ENCODE data around the gene NKAIN4. TPM values are rescaled to one million over a fixed set of nuclear protein-coding genes. Genes with fewer than 3 reads are reported as not detected.
"Not testable (repeated sequence)": the region's sequence is repeated elsewhere in the genome, so short reads cannot be mapped to it uniquely, and the experiment has no call there.

The NKAIN4 gene
- total RNA-seq, 1 experiment from 2014 or later = not detected

DNA sequence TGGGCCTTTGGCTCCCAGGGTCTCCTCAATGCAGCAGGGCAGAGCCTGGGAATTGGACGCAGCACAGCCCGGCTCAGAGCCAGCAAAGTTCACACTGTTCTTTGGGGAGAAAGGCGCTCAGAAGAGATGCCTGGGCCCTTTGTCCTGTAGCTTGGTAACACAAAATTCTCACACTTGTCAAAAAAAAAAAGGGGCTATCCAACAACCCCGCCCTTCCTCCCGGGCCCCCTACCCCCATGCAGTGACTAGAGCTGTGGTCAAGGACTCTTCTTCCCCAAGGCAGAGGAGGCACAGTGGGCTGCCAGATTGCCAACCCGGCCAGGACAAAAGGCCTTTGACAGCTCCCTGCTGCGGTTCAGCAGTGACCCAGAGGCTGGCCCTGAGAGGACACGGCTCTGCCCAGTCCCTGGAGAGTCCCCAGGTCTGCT is 2.0 kb downstream of the NKAIN4 start:
- H3K4me1 ChIP-seq (ENCODE audit: insufficient read depth, low read length, poor library complexity, severe bottlenecking) = no peaks in the 10 kb centered on the region
- intact Hi-C loops (cut with micrococcal nuclease; ENCODE audit: unreplicated experiment) = no loop called here
- BruUV-seq (replicated peaks) = no TSS peak
- no peak overlapping the region for H3K4me3 ChIP-seq (ENCODE audit: low read depth, low read length, poor library complexity, severe bottlenecking)
- ChIA-PET CTCF (no interaction called here), POLR2A (ENCODE audit: low non-redundant PET) (no interaction called here)
- H3K27me3 ChIP-seq (replicated peaks; ENCODE audit: insufficient read depth, low read depth, low read length, poor library complexity) = peaks cover 58% of the 10 kb centered on the region
- no peak overlapping the region for H3K27ac ChIP-seq (ENCODE audit: low read depth, low read length, poor library complexity, severe bottlenecking)
- H3K36me3 ChIP-seq (ENCODE audit: insufficient read depth, low read length, poor library complexity, severe bottlenecking) = no peaks in the 10 kb centered on the region
- TF ChIP-seq, protein P1, sequence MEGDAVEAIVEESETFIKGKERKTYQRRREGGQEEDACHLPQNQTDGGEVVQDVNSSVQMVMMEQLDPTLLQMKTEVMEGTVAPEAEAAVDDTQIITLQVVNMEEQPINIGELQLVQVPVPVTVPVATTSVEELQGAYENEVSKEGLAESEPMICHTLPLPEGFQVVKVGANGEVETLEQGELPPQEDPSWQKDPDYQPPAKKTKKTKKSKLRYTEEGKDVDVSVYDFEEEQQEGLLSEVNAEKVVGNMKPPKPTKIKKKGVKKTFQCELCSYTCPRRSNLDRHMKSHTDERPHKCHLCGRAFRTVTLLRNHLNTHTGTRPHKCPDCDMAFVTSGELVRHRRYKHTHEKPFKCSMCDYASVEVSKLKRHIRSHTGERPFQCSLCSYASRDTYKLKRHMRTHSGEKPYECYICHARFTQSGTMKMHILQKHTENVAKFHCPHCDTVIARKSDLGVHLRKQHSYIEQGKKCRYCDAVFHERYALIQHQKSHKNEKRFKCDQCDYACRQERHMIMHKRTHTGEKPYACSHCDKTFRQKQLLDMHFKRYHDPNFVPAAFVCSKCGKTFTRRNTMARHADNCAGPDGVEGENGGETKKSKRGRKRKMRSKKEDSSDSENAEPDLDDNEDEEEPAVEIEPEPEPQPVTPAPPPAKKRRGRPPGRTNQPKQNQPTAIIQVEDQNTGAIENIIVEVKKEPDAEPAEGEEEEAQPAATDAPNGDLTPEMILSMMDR (conservative IDR thresholded peaks at IDR 0.05; ENCODE audit: low read depth, low read length) = no peak
- TF ChIP-seq EZH2 (IDR thresholded peaks at IDR 0.05; ENCODE audit: borderline replicate concordance, low read depth, low read length, poor library complexity, severe bottlenecking) = no peak
- H3K9me3 ChIP-seq (ENCODE audit: low read depth, low read length, poor library complexity, severe bottlenecking) = no peaks in the 10 kb centered on the region
- DNase-seq (ENCODE audit: low spot score) = no peak

DNA sequence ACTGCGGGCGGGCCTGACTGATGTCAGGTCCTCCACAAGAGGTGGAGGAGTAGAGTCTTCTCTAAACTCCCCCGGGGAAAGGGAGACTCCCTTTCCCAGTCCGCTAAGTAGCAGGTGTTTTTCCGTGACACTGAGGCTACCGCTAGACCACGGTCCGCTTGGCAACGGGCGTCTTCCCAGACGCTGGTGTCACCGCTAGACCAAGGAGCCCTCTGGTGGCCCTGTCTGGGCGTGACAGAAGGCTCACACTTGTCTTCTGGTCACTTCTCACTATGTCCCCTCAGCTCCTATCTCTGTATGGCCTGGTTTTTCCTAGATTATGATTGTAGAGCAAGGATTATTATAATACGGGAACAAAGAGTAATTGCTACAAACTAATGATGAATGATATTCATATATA is 2.9 kb downstream of the NKAIN4 start:
- H3K9me3 ChIP-seq (ENCODE audit: low read depth, low read length, poor library complexity, severe bottlenecking); DNase-seq (ENCODE audit: low spot score); H3K4me3 ChIP-seq (ENCODE audit: low read depth, low read length, poor library complexity, severe bottlenecking); CTCF ChIA-PET; H3K36me3 ChIP-seq (ENCODE audit: insufficient read depth, low read length, poor library complexity, severe bottlenecking); H3K27ac ChIP-seq (ENCODE audit: low read depth, low read length, poor library complexity, severe bottlenecking); BruUV-seq (replicated peaks); POLR2A ChIA-PET (ENCODE audit: low non-redundant PET); H3K4me1 ChIP-seq (ENCODE audit: insufficient read depth, low read length, poor library complexity, severe bottlenecking); intact Hi-C loops (cut with micrococcal nuclease; ENCODE audit: unreplicated experiment): not testable (repeated sequence)
- peaks cover 55% of the 10 kb centered on the region for H3K27me3 ChIP-seq (replicated peaks; ENCODE audit: insufficient read depth, low read depth, low read length, poor library complexity)

DNA sequence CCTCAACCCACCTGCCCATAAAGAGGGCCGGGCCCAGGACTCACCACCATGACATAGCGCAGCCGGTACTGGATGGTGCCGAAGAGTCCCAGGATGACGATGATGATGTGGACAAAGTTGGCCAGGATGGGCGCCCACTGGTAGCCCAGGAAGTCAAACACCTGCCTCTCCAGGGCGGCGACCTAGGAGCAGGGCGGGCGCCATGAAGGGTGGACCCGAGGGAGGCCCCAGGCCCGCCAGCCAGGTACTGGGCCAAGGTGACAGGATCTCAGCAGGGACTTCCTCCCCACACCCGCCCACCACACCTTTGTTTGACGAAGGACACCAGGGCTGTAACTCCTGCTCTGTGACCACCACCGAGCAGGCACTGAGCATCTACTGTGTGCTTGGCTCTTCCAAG is 4.4 kb downstream of the NKAIN4 start:
- Histone ChIP-seq H3K4me3 (ENCODE audit: low read depth, low read length, poor library complexity, severe bottlenecking) (no peak overlapping the region), H3K4me1 (ENCODE audit: insufficient read depth, low read length, poor library complexity, severe bottlenecking) (no peaks in the 10 kb centered on the region), H3K36me3 (ENCODE audit: insufficient read depth, low read length, poor library complexity, severe bottlenecking) (no peaks in the 10 kb centered on the region), H3K9me3 (ENCODE audit: low read depth, low read length, poor library complexity, severe bottlenecking) (no peaks in the 10 kb centered on the region), H3K27me3 (replicated peaks; ENCODE audit: insufficient read depth, low read depth, low read length, poor library complexity) (peaks cover 41% of the 10 kb centered on the region), H3K27ac (ENCODE audit: low read depth, low read length, poor library complexity, severe bottlenecking) (no peak overlapping the region)
- ChIA-PET POLR2A (ENCODE audit: low non-redundant PET) (no interaction called here), CTCF (no interaction called here)
- intact Hi-C loops (cut with micrococcal nuclease; ENCODE audit: unreplicated experiment) = no loop called here
- no peak for TF ChIP-seq EZH2 (IDR thresholded peaks at IDR 0.05; ENCODE audit: borderline replicate concordance, low read depth, low read length, poor library complexity, severe bottlenecking)
- TF ChIP-seq, protein P1 (conservative IDR thresholded peaks at IDR 0.05; ENCODE audit: low read depth, low read length) = no peak
- no peak for DNase-seq (ENCODE audit: low spot score)
- BruUV-seq (replicated peaks) = no TSS peak

DNA sequence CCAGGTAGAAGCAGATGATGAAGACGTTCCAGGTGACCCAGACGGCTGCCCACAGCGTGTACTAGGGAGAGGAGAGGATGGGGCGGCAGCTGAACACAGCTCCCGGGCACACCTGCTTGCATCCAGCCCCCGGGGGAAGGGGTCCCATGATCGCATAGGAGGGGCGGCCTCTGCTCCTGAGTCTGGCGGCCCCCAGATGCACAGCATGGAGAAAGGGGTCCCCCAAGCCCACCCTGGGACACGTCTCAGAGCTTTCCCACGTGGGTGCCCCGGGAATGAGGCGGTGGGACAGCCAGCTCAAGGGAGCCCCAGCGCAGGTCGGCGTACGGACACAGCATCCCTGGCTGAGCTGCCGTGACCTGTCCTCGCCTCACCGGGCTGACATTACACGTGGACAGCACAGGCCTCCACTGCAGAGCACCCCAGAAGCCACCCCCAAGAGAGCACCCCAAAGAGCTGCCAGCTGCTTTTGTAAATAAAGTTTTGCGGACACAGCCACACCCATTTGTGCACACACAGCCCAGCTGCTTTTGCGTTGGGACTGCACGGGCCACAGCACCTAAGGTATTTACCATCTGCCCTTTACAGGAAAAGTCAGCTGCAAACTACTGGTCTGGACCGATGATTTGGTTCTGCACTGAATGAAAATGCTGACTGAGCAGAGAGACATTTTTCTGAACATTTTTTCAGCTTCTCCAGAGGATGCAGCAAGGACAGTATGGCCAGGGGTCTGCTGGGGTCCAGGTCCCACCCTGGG is 5.2 kb downstream of the NKAIN4 start:
- BruUV-seq (replicated peaks) = no TSS peak
- Histone ChIP-seq H3K27me3 (replicated peaks; ENCODE audit: insufficient read depth, low read depth, low read length, poor library complexity) (peaks cover 32% of the 10 kb centered on the region), H3K27ac (ENCODE audit: low read depth, low read length, poor library complexity, severe bottlenecking) (no peak overlapping the region), H3K9me3 (ENCODE audit: low read depth, low read length, poor library complexity, severe bottlenecking) (no peaks in the 10 kb centered on the region), H3K4me1 (ENCODE audit: insufficient read depth, low read length, poor library complexity, severe bottlenecking) (no peaks in the 10 kb centered on the region), H3K36me3 (ENCODE audit: insufficient read depth, low read length, poor library complexity, severe bottlenecking) (no peaks in the 10 kb centered on the region), H3K4me3 (ENCODE audit: low read depth, low read length, poor library complexity, severe bottlenecking) (no peak overlapping the region)
- ChIA-PET POLR2A (ENCODE audit: low non-redundant PET) (no interaction called here), CTCF (no interaction called here)
- no peak for DNase-seq (ENCODE audit: low spot score)
- intact Hi-C loops (cut with micrococcal nuclease; ENCODE audit: unreplicated experiment) = no loop called here
- no peak for TF ChIP-seq EZH2 (IDR thresholded peaks at IDR 0.05; ENCODE audit: borderline replicate concordance, low read depth, low read length, poor library complexity, severe bottlenecking)
- TF ChIP-seq, protein P1 (conservative IDR thresholded peaks at IDR 0.05; ENCODE audit: low read depth, low read length) = no peak

Data from A673 (cell line).